HUES48 (cell line): ENCODE results near the gene ATG7.
"Not testable (repeated sequence)": the region's sequence is repeated elsewhere in the genome, so short reads cannot be mapped to it uniquely, and the experiment has no call there.

Source experiments
- H3K27ac ChIP-seq: one replicate; pipeline ENCODE4 v1.7.0; 2013; ENCODE audit warnings: low read depth, low read length, inconsistent platforms
- H3K27me3 ChIP-seq: 2 replicates; pipeline ENCODE4 v1.6.1; 2013; ENCODE audit warnings: mild to moderate bottlenecking, low read length; ENCODE audit not compliant: control insufficient read depth, insufficient read depth
- H3K36me3 ChIP-seq: 2 replicates; pipeline ENCODE4 v1.6.1; 2013; ENCODE audit warnings: low read length; ENCODE audit not compliant: control insufficient read depth, insufficient read depth
- H3K4me1 ChIP-seq: 2 replicates; pipeline ENCODE4 v1.6.1; 2013; ENCODE audit warnings: mild to moderate bottlenecking, low read length; ENCODE audit not compliant: control insufficient read depth, insufficient read depth
- H3K4me3 ChIP-seq: 2 replicates; pipeline ENCODE4 v1.5.1; 2013; ENCODE audit warnings: mild to moderate bottlenecking, low read depth, low read length
- H3K9ac ChIP-seq: 2 replicates; pipeline ENCODE4 v1.6.1; 2013; ENCODE audit warnings: mild to moderate bottlenecking, low read depth, low read length, moderate library complexity
- H3K9me3 ChIP-seq: 2 replicates; pipeline ENCODE4 v1.6.1; 2013; ENCODE audit warnings: low read length; ENCODE audit not compliant: control insufficient read depth, insufficient read depth

ATG7 gene

GRCh38 chr3:11482021-11482420, 209.8 kb downstream of the ATG7 start:
- no peaks in the 10 kb centered on the region for H3K27me3 ChIP-seq
- no peak overlapping the region for H3K4me3 ChIP-seq
- peaks cover 18% of the 10 kb centered on the region for H3K4me1 ChIP-seq
- H3K9me3 ChIP-seq: no peaks in the 10 kb centered on the region
- no peak overlapping the region for H3K27ac ChIP-seq
- H3K36me3 ChIP-seq: no peaks in the 10 kb centered on the region
- no peak overlapping the region for H3K9ac ChIP-seq

GRCh38 chr3:11488356-11488755, 216.2 kb downstream of the ATG7 start:
- not testable (repeated sequence) for H3K4me1 ChIP-seq, H3K4me3 ChIP-seq, H3K9ac ChIP-seq, H3K9me3 ChIP-seq, H3K36me3 ChIP-seq, H3K27ac ChIP-seq, H3K27me3 ChIP-seq

- Histone ChIP-seq H3K9ac (no peak overlapping the region), H3K9me3 (no peaks in the 10 kb centered on the region), H3K27me3 (no peaks in the 10 kb centered on the region), H3K4me1 (peaks cover 14% of the 10 kb centered on the region), H3K27ac (no peak overlapping the region), H3K4me3 (no peak overlapping the region), H3K36me3 (no peaks in the 10 kb centered on the region)
These were observed 222.1 kb downstream of the ATG7 start for GRCh38 chr3:11494131-11494916.

DNA sequence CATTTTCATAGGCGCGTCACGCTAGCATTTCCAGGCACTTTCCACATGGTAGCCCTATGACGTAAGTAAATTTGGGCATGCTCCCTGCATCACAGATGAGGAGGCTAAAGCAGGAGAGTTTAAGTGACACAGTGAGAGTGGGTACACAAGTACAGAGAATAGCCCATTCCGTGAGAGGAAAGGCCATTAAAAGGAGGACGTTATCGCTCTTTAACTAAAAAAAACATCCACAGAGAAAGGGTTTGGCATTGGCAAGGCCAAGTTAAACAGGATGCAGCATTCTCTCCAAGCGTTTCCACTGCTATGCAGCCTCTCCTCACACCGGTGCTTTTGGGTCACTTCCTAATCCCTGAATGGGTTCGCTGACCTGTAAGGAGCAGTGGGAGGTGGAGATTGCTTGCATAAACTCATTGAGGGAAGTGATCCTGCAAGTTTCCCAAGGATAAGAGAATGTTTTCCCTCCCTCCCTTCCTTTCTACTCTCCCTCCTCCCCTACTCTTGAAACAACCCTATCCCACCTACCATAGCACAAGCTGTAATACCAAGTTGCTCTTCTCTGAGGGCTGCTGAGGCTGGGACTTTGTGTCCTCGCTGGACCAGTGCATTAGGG, 223.9 kb downstream of the ATG7 start:
- Histone ChIP-seq H3K9me3 (no peaks in the 10 kb centered on the region), H3K27me3 (no peaks in the 10 kb centered on the region), H3K4me1 (peaks cover 14% of the 10 kb centered on the region), H3K36me3 (no peaks in the 10 kb centered on the region), H3K9ac (no peak overlapping the region), H3K27ac (peak overlapping the region; percentile 59), H3K4me3 (no peak overlapping the region)

DNA sequence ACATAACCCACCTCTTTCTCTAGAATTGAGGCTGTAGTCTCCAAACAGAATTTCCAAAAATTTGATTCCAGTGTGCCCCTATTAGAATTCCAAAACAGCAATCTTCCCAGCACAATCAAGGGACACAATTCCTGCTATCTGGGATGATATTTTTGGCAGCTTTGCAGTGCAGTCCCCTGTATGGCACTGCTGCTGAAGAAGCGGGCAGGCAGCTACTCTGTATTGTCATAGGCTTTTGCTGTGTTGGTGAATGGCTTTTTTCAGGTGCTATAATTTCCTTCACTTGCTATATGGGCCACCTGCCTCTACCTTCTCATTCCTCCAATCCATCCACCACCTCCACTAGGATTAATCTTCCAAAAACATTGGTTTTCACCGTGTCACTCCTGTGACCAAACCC, 226.0 kb downstream of the ATG7 start:
- H3K9ac ChIP-seq: no peak overlapping the region
- no peaks in the 10 kb centered on the region for H3K27me3 ChIP-seq
- no peak overlapping the region for H3K4me3 ChIP-seq
- no peaks in the 10 kb centered on the region for H3K36me3 ChIP-seq
- peaks cover 14% of the 10 kb centered on the region for H3K4me1 ChIP-seq
- H3K9me3 ChIP-seq: no peaks in the 10 kb centered on the region
- H3K27ac ChIP-seq: no peak overlapping the region

DNA sequence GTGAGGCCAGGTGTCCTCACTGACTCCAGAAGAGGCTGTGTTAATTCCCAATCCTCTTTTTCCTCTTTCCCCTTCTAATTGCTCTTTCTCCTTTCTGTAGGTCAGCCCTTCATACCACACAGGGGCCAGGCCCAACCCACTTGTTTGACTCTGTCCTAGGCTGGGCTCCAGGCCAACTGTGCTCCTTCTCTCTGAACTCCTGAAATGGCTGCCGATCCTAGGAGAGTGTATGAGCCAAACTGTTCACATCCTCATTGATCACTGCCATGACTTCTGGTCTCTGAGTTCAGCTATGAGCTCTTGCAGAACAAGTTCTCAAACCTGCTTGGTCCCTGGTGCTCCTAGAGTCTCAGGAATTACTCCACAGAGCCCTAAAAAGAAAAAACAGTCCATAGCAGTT, 226.4 kb downstream of the ATG7 start:
- H3K9ac ChIP-seq: no peak overlapping the region
- H3K4me3 ChIP-seq: no peak overlapping the region
- no peaks in the 10 kb centered on the region for H3K36me3 ChIP-seq
- peaks cover 14% of the 10 kb centered on the region for H3K4me1 ChIP-seq
- no peak overlapping the region for H3K27ac ChIP-seq
- H3K27me3 ChIP-seq: no peaks in the 10 kb centered on the region
- H3K9me3 ChIP-seq: no peaks in the 10 kb centered on the region

DNA sequence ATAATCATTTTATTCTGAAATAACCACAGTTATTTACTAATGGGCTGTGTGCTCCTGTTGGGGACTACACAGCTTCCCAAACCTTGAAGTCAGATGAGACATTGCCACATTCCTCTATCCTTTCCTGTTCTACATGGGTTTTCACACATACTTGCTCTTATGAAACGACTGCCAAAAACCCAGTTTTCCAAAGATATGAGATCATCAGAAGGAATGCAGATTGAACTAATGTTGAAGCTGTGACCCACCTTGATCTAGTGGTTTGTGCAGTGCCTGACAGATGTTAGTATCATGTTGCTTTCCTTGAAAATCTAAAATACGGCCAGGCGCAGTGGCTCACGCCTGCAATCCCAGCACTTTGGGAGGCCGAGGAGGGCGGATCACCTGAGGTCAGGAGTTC, 226.9 kb downstream of the ATG7 start:
- Histone ChIP-seq H3K27me3 (no peaks in the 10 kb centered on the region), H3K27ac (no peak overlapping the region), H3K36me3 (no peaks in the 10 kb centered on the region)

DNA sequence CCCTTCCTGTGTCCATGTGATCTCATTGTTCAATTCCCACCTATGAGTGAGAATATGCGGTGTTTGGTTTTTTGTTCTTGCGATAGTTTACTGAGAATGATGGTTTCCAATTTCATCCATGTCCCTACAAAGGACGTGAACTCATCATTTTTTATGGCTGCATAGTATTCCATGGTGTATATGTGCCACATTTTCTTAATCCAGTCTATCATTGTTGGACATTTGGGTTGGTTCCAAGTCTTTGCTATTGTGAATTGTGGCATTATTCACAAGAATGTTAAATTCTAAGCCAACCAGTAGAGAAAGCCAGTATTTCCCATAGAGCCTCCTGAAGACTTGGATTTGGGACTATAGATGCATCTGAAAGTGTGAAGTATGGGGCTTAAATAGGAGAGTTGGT, 230.2 kb downstream of the ATG7 start:
- H3K36me3 ChIP-seq, H3K27me3 ChIP-seq, H3K27ac ChIP-seq, H3K4me1 ChIP-seq, H3K9ac ChIP-seq, H3K4me3 ChIP-seq, H3K9me3 ChIP-seq: not testable (repeated sequence)

More for the DNA sequence above, 226.9 kb downstream of the ATG7 start:
- no peak overlapping the region for H3K4me3 ChIP-seq
- H3K4me1 ChIP-seq: peaks cover 14% of the 10 kb centered on the region
- no peaks in the 10 kb centered on the region for H3K9me3 ChIP-seq
- no peak overlapping the region for H3K9ac ChIP-seq

DNA sequence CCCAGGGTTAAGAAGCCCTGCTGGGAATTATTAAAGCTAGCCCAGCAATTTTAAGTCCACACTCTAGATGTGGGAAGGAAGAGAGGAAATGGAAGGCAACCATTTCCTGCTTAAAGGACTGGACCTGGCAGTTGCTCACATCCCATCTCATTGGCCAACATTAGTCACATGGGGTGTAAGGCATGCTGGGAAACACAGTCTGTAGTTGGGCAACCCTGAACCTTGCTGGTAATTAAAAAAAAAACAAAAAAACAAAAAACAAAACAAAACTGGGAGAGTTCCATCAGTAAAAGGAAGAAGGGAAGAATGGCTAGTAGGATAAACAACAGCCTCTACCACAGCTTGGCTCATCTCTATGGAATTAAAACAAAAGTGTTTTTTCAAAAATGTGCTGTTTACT, 235.5 kb downstream of the ATG7 start:
- Histone ChIP-seq H3K4me3 (no peak overlapping the region), H3K9me3 (no peaks in the 10 kb centered on the region), H3K27me3 (no peaks in the 10 kb centered on the region), H3K27ac (no peak overlapping the region), H3K36me3 (no peaks in the 10 kb centered on the region), H3K4me1 (peaks cover 21% of the 10 kb centered on the region), H3K9ac (no peak overlapping the region)

DNA sequence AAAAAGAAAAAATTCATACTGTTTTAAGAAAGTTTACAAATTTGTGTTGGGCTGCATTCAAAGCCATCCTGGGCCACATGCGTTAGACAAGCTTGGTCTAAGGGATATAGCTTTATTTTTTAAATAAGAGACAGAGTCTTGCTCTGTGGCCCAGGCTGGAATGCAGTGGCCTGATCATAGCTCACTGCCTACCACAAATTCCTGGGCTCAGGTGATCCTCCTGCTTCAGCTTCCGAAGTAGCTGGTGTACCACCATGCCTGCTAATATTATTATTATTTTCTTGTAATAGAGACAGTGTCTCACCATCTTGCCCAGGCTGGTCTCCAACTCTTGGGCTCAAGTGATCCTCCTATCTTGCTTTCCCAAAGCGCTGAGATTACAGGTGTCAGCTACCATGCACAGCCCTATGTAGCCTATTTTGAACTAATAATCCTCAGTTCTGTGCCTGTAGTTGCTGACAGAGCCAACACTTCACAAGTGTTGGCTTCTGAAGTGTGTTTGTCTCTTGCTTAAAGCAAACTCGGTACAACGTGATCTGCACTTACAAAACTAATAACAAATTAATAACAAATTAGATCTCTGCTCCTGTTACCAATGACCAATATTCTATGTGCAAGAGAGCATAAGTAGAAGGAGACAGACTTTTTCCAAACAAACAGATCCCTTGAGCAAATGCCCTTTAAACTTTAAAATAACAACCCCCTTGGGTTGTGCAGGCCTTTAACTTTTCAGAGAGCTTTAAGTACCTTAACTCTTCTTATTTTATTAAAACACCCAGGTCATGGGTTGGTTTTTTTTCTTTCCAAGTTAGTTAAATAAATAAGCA, 236.4 kb downstream of the ATG7 start:
- Histone ChIP-seq H3K9ac (no peak overlapping the region), H3K4me1 (peaks cover 21% of the 10 kb centered on the region), H3K4me3 (no peak overlapping the region), H3K27me3 (no peaks in the 10 kb centered on the region), H3K36me3 (no peaks in the 10 kb centered on the region), H3K9me3 (no peaks in the 10 kb centered on the region), H3K27ac (peak overlapping the region; percentile 69)
